ENCODE data around the gene KANSL1.

The KANSL1 gene

DNA sequence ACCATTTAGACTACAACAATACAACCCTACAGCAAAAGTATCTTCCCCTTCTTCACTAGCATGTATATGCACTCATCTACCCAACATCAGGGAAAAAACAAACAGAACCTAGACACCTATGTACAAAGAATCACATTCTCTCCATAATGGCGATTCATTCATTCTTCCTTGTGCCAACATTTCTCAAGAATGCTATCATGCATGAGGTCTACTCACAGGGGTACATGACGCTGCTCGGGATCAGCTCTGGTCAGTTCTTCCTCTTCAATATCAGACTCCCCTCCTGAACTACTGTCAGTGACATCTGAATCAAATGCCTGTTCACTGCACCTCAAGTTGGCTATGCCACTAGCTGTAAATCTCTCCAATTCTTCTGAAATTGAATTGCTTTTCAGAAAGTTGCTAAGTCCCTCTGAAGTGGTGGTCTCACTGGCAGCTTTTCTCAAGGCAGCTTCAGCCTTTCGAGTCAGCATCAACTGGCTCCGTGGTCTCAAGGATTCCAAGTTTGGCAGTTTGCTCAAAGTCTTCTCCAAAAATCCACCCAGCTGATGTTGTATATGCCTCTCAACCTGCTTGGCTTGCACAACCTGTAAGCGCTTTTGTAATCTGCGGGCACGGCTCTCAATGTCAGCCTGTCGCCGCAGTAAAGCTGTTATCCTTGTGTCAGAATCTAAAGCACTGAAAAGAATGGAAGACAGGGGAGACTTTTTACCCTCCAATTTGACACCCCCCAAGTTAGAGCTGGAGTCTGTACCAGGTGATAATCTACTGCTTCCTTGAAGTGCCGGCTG, 22.4 kb downstream of the KANSL1 start:
- Histone ChIP-seq H3K4me1 (ENCODE audit: insufficient read depth, low read length) (no peaks in the 10 kb centered on the region), H2AFZ (ENCODE audit: low read depth, low read length) (no peak overlapping the region), H3K4me3 (ENCODE audit: low read length) (no peak overlapping the region), H3K9me3 (ENCODE audit: low read length) (no peaks in the 10 kb centered on the region), H3K27me3 (ENCODE audit: insufficient read depth, low read length) (no peaks in the 10 kb centered on the region), H3K36me3 (ENCODE audit: insufficient read depth, low read length) (peaks cover 63% of the 10 kb centered on the region)

DNA sequence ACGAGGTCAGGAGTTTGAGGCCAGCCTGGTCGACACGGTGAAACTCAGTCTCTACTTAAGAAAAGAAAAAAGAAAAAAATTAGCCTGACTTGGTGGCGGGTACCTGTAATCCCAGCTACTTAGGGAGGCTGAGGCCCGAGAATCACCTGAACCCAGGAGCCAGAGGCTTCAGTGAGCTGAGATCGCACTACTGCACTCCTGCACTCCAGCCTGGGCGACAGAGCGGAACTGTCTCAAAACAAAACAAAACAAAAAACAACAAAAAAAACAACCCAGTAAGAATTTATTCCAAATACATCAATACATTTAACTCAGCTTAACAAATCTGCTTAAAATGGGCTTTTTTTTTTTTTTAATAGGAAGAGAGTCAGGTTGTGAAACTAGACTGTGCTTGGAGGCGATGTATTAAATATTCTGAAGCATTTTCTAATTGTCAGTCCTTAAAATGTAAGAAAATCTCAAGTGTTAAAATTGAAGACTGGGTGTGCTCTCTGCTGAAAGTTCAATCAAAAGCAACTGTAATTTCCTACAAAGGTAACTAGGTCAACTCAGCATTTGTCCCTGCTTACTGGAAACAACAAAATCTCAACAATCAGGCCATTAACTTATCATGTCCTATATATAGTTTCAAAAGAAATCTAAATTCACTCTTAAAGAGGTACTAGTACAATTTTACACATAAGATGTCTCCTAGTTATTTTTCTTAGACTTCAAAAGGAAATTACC, 23.2 kb downstream of the KANSL1 start:
- no peak overlapping the region for H2AFZ ChIP-seq (ENCODE audit: low read depth, low read length)
- H3K4me3 ChIP-seq (ENCODE audit: low read length): no peak overlapping the region
- no peaks in the 10 kb centered on the region for H3K27me3 ChIP-seq (ENCODE audit: insufficient read depth, low read length)
- H3K36me3 ChIP-seq (ENCODE audit: insufficient read depth, low read length): peaks cover 60% of the 10 kb centered on the region
- no peaks in the 10 kb centered on the region for H3K4me1 ChIP-seq (ENCODE audit: insufficient read depth, low read length)
- H3K9me3 ChIP-seq (ENCODE audit: low read length): no peaks in the 10 kb centered on the region

DNA sequence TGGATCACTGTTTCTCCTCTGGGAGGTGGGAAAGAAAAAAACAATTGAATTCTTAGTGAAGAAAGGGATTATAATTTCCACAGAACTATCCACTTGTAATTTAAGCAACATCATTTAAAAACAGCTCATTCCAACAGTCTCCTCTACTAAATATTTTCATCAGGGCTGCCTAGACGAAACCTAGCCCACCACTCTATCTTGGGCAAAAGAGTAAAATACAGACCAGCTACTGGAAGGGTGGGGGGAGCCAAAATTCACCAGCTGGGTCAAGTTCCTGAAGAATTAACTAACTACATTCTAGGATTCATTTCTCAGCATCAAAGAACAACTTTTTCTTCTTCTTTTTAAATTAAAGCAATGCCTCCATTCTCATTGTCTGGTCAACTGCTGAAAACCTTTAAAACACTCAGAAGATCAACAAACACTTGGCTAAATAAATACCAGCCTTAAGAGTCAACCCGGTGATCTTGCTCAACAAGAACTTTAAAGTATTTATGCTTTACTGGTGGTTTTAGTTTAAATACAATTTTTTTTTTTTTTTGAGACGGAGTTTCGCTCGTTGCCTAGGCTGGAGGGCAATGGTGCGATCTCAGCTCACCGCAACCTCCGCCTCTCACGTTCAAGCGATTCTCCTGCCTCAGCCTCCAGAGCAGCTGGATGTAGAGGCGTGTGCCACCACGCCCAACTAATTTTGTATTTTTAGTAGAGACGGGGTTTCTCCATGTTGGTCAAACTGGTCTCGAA, 25.2 kb downstream of the KANSL1 start:
- Histone ChIP-seq H3K36me3 (ENCODE audit: insufficient read depth, low read length) (peaks cover 67% of the 10 kb centered on the region), H2AFZ (ENCODE audit: low read depth, low read length) (no peak overlapping the region), H3K4me3 (ENCODE audit: low read length) (no peak overlapping the region), H3K27me3 (ENCODE audit: insufficient read depth, low read length) (no peaks in the 10 kb centered on the region), H3K9me3 (ENCODE audit: low read length) (peaks cover 2% of the 10 kb centered on the region), H3K4me1 (ENCODE audit: insufficient read depth, low read length) (no peaks in the 10 kb centered on the region)

DNA sequence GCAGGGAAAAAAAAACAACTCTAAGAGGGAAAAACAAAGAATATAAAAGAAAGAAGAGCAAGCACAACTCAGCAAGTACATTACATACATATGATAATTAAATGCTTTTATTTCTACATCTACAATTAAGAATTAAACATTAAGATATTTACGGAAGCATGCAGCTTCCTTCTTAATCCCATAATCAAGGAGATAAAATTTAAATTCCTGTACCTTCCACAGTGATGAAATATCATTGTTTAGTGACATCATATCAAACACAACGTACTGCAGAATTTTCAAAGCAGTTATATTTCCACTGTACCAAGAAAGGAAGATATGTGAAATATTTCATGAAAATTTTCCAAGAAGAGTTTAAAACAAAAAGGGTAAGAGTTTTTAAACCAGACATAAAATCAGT, 26.0 kb downstream of the KANSL1 start:
- H3K27me3 ChIP-seq (ENCODE audit: insufficient read depth, low read length): no peaks in the 10 kb centered on the region
- no peak overlapping the region for H2AFZ ChIP-seq (ENCODE audit: low read depth, low read length)
- H3K4me3 ChIP-seq (ENCODE audit: low read length): no peak overlapping the region
- H3K4me1 ChIP-seq (ENCODE audit: insufficient read depth, low read length): no peaks in the 10 kb centered on the region
- H3K9me3 ChIP-seq (ENCODE audit: low read length): peaks cover 2% of the 10 kb centered on the region
- peaks cover 66% of the 10 kb centered on the region for H3K36me3 ChIP-seq (ENCODE audit: insufficient read depth, low read length)

DNA sequence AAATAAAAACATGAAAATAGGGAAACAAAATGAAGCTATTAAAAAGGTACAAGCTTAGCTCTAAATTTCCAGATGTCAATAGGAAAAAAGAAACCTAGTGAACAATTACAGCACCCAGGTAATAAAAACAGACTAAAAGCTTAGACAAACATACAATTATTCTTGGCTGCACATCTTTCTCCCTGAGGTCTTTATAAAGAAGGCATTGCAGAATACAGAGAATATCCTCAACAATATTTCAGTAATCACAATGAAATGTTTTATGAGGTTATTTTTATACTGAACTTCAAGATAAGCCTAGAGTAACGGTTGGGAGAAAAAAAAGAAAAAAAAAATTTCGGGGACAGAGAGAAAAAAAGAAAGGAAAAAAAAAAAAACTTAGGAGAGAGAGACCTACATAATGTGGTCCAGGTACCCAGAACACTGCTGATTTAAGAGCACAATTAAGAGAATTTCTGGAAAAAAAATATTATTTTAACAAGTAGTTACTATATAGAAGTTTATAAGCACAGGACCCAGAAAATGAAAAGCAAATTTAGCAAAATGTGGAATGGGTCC, 26.5 kb downstream of the KANSL1 start:
- Histone ChIP-seq H3K4me1 (ENCODE audit: insufficient read depth, low read length) (no peaks in the 10 kb centered on the region), H3K36me3 (ENCODE audit: insufficient read depth, low read length) (peaks cover 63% of the 10 kb centered on the region), H3K4me3 (ENCODE audit: low read length) (no peak overlapping the region), H2AFZ (ENCODE audit: low read depth, low read length) (no peak overlapping the region), H3K27me3 (ENCODE audit: insufficient read depth, low read length) (no peaks in the 10 kb centered on the region), H3K9me3 (ENCODE audit: low read length) (peaks cover 2% of the 10 kb centered on the region)

DNA sequence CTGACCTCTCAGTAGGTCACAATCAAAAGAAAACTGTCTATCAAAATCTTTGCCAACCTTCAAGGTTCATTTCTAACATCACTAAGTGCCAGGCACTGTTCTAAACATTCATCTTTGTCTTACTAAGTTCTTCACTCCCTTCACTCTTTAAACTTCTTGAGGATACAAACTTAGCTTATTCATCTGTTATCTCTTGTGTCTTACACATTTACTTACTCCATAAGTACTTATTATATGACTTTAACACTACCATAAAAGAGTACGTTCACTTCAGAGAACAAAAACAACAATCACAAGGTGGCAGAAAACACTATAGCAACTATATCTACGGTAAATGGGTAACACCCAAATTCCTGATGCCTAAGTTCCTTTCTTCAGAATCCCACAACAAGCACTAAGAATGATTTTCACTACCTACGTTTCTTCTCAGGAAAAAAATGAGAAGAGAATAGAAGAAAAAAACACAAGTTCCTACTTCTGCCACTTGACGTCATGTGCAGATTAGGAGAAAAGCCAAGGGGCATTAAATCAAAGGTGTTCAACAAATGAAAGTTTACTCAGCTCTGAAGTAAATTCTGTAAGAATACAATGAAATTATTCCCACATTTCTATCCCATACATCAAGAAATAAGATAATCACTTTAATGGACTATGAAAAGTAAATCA, 29.2 kb downstream of the KANSL1 start:
- Histone ChIP-seq H3K4me3 (ENCODE audit: low read length) (no peak overlapping the region), H3K4me1 (ENCODE audit: insufficient read depth, low read length) (peaks cover under 1% of the 10 kb centered on the region), H3K9me3 (ENCODE audit: low read length) (peaks cover 2% of the 10 kb centered on the region), H3K36me3 (ENCODE audit: insufficient read depth, low read length) (peaks cover 38% of the 10 kb centered on the region), H3K27me3 (ENCODE audit: insufficient read depth, low read length) (no peaks in the 10 kb centered on the region), H2AFZ (ENCODE audit: low read depth, low read length) (no peak overlapping the region)

DNA sequence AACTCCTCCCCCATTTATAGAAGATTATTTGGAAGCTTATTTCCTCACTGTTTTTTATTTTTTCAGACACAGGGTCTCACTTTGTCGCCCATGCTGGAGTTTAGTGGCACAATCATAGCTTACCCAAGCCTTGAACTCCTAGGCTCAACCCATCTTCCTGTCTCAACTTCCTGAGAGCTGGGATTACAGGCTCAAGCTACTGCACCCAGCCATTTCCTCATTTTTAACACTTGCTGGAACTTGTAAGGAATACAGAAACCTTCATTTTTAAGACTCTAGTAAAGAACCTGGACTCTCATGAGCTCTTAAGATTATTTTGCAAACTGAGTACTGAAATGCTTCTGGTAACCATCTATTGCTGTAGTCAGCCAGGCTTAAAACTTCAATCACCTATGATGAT, 29.9 kb downstream of the KANSL1 start:
- H3K36me3 ChIP-seq (ENCODE audit: insufficient read depth, low read length): peaks cover 30% of the 10 kb centered on the region
- peaks cover 3% of the 10 kb centered on the region for H3K4me1 ChIP-seq (ENCODE audit: insufficient read depth, low read length)

DNA sequence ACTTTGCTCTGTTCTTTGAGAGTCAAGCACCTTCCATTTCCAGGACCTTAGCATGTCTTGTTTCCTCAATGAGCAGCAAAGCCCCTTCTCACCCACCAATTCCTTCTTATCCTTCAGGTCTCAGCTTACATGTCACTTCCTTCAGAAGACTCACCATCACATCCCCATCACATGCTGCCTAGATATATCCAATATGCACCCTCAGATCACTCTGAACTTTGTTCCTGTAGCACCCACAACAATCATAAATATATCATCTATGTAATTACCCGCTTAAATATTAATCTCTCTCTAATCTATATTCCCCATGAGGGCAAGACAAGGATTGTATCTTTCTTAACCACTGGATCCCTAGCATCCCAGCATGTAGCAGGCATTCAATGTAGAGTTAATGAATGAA, 30.4 kb downstream of the KANSL1 start:
- H3K9me3 ChIP-seq (ENCODE audit: low read length): peaks cover 2% of the 10 kb centered on the region
- H3K27me3 ChIP-seq (ENCODE audit: insufficient read depth, low read length): no peaks in the 10 kb centered on the region
- H2AFZ ChIP-seq (ENCODE audit: low read depth, low read length): no peak overlapping the region
- H3K36me3 ChIP-seq (ENCODE audit: insufficient read depth, low read length): peaks cover 26% of the 10 kb centered on the region
- no peak overlapping the region for H3K4me3 ChIP-seq (ENCODE audit: low read length)
- H3K4me1 ChIP-seq (ENCODE audit: insufficient read depth, low read length): peaks cover 8% of the 10 kb centered on the region

More for the DNA sequence above, 29.9 kb downstream of the KANSL1 start:
- H3K9me3 ChIP-seq (ENCODE audit: low read length): peaks cover 2% of the 10 kb centered on the region
- H2AFZ ChIP-seq (ENCODE audit: low read depth, low read length): no peak overlapping the region
- H3K4me3 ChIP-seq (ENCODE audit: low read length): no peak overlapping the region
- H3K27me3 ChIP-seq (ENCODE audit: insufficient read depth, low read length): no peaks in the 10 kb centered on the region

DNA sequence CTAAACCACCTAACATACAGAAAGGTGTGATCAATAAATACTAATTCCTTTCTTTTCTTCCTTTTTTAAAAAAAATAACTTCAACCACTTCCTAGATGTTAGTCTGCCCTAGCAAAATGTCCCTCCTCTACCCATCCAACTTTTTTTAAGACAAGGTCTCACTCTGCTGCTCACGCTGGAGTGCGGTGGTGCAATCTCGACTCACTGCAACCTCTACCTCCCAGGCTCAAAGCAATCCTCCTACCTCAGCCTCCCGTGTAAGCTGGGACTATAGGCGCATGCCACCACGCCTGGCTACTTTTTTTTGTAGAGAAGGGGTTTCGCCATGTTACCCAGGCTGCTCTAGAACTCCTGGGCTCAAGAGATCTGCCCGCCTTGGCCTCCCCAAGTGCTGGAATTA, 33.1 kb downstream of the KANSL1 start:
- Histone ChIP-seq H3K36me3 (ENCODE audit: insufficient read depth, low read length) (peaks cover 16% of the 10 kb centered on the region), H3K9me3 (ENCODE audit: low read length) (peaks cover 2% of the 10 kb centered on the region), H3K4me1 (ENCODE audit: insufficient read depth, low read length) (peaks cover 16% of the 10 kb centered on the region), H3K27me3 (ENCODE audit: insufficient read depth, low read length) (no peaks in the 10 kb centered on the region), H2AFZ (ENCODE audit: low read depth, low read length) (no peak overlapping the region), H3K4me3 (ENCODE audit: low read length) (no peak overlapping the region)

DNA sequence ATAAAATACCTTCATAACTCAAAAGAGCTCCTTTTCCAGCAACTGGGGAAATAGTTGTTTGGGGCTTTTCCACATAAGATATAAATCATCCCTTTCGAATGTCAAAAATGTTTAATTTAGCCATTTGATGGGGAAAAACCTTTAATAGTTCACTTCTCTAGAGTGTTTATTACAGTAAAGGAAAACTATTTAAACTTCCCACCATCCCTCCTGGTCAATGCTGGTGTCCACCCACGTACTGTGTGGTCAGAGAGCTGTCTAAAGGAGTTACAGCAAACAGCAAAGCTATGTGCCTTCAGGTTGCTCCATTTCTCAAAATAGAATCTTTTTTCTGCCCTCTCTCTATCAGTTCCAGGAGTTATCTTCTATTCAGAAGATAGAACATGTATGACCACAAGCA, 33.5 kb downstream of the KANSL1 start:
- Histone ChIP-seq H3K4me3 (ENCODE audit: low read length) (no peak overlapping the region), H3K4me1 (ENCODE audit: insufficient read depth, low read length) (peaks cover 16% of the 10 kb centered on the region), H3K9me3 (ENCODE audit: low read length) (peaks cover under 1% of the 10 kb centered on the region), H3K36me3 (ENCODE audit: insufficient read depth, low read length) (peaks cover 13% of the 10 kb centered on the region), H3K27me3 (ENCODE audit: insufficient read depth, low read length) (no peaks in the 10 kb centered on the region), H2AFZ (ENCODE audit: low read depth, low read length) (no peak overlapping the region)

DNA sequence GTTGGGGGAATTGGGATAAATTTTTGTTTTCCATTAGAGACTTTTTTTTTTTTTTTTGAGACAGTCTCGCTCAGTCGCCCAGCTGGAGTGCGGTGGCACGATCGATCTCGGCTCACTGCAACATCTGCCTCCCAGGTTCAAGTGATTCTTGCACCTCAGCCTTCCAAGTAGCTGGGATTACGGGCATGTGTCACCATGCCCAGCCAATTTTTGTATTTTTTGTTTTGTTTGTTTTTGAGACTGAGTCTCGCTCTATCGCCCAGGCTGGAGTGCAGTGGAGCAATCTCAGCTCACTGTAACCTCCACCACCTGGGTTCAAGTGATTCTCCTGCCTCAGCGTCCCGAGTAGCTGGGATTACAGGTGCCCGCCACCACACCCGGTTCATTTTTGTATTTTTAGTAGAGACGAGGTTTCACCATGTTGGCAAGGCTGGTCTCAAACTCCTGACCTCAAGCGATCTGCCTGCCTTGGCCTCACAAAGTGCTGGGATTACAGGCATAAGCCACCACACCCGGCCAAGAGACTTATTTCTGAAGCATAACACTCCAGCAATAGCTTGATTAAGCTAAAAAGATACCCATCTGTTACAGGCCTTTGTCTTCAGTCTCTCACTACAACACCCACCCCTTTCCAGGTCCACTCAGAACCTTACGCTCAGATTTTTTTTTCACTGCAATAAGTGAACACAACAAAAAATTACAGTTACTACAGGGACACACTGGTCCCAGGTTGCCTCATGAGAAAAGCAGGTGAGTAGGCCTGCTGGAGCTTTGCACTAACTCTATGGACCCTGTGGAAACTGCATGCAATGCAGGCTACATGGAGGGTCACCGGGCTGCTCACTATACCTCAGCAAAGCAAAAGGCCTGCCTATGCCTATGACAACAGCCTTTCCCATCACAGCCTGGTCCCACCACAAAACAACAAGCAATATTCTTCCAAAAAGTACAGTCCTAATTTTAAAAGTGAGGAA, 34.6 kb downstream of the KANSL1 start:
- Histone ChIP-seq H3K4me1 (ENCODE audit: insufficient read depth, low read length) (peaks cover 16% of the 10 kb centered on the region), H3K4me3 (ENCODE audit: low read length) (no peak overlapping the region), H3K27me3 (ENCODE audit: insufficient read depth, low read length) (no peaks in the 10 kb centered on the region), H3K36me3 (ENCODE audit: insufficient read depth, low read length) (peaks cover 8% of the 10 kb centered on the region), H3K9me3 (ENCODE audit: low read length) (no peaks in the 10 kb centered on the region), H2AFZ (ENCODE audit: low read depth, low read length) (no peak overlapping the region)
